HG03457 (cell line): Measurements from ENCODE around the gene ALCAM.

Source experiments
- ATAC-seq: cut with Tn5 transposase; IDR thresholded peaks from one replicate; pipeline ENCODE4 v1.9.1; 2021; ENCODE audit warnings: moderate number of reproducible peaks; ENCODE audit not compliant: unreplicated experiment

ALCAM gene

GRCh38 chr3:105614288-105615030 lies 247.8 kb downstream of the ALCAM start:
- no peak for ATAC-seq

GRCh38 chr3:105615814-105616213 lies 249.1 kb downstream of the ALCAM start:
- ATAC-seq: no peak

GRCh38 chr3:105616374-105617121 lies 249.8 kb downstream of the ALCAM start:
- no peak for ATAC-seq

- no peak for ATAC-seq
These were observed 251.8 kb downstream of the ALCAM start for GRCh38 chr3:105618556-105618955.

GRCh38 chr3:105619651-105620050 lies 252.9 kb downstream of the ALCAM start:
- ATAC-seq: no peak

- no peak for ATAC-seq
These were observed 253.5 kb downstream of the ALCAM start for GRCh38 chr3:105620236-105620635.

- ATAC-seq: no peak
These were observed 255.5 kb downstream of the ALCAM start for GRCh38 chr3:105622169-105622568.
